Measurements from ENCODE around the gene SLC2A8.

GRCh38 chr9:127411122-127411521 lies 14.2 kb downstream of the SLC2A8 start:
- TF ChIP-seq CTCF (IDR thresholded peaks at IDR 0.05) (no peak), EP300 (IDR thresholded peaks at IDR 0.05; ENCODE audit: low read depth) (no peak), POLR2AphosphoS5 (IDR thresholded peaks at IDR 0.05) (no peak), POLR2A (IDR thresholded peaks at IDR 0.05) (no peak)
